Brain microvascular endothelial cell (primary cell): ENCODE results near the gene R3HCC1L.

Experiments
- DNase-seq: peaks from one replicate; pipeline ENCODE4 v3.0.0-alpha.2; 2020
- H3K27ac ChIP-seq: fragments of 250-450 bp; sonication (Bioruptor Pico); 2 replicates; pipeline ENCODE4 v1.5.1; 2020; ENCODE audit warnings: mild to moderate bottlenecking, moderate library complexity
- H3K27me3 ChIP-seq: fragments of 250-450 bp; sonication (Bioruptor Pico); replicated peaks from 2 replicates; pipeline ENCODE4 v1.5.1; 2020; ENCODE audit warnings: mild to moderate bottlenecking
- H3K36me3 ChIP-seq: fragments of 250-450 bp; sonication (Bioruptor Pico); replicated peaks from 2 replicates; pipeline ENCODE4 v1.5.1; 2020; ENCODE audit warnings: mild to moderate bottlenecking
- H3K4me3 ChIP-seq: 2 replicates; pipeline ENCODE4 v1.5.1; 2011; ENCODE audit warnings: low read depth, mild to moderate bottlenecking, control low read depth, low read length, moderate library complexity
- in situ Hi-C: cut with HindIII; loops from 2 replicates; pipeline ENCODE4 v1.10.0; 2017; ENCODE audit warnings: low sequenced_read_pairs, low pct_ligation_motif_present
- TF ChIP-seq, protein P1 (sequence below): IDR thresholded peaks from 2 replicates; pipeline ENCODE4 v1.5.1; 2011; ENCODE audit warnings: low read depth, mild to moderate bottlenecking, moderate library complexity, low read length, control low read depth, inconsistent platforms; ENCODE audit errors: missing control alignments

R3HCC1L gene

DNA sequence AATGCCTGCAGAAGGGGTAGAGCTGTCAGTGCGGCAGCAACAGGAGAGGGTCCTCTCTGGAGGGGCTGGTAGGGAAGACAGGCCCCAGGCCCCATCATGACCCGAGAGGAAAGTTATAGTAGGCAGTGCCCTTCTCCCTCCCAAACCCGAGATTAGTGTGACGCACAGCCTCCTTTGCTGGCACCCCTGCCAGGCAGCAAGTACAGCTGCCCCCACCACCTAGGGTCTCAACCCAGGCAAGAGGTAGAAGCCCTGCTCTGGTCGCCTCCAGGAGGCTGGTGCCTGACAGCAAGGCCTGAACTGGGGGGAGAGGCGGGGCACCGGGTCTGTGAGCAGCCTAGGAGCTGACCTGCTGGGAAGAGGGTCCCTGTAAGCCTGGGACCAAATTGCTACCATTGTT lies 118.0 kb downstream of the R3HCC1L start:
- no peak for DNase-seq
- in situ Hi-C loops = no loop called here
- no peak overlapping the region for H3K27ac ChIP-seq
- peaks cover 13% of the 10 kb centered on the region for H3K36me3 ChIP-seq
- TF ChIP-seq, protein P1, sequence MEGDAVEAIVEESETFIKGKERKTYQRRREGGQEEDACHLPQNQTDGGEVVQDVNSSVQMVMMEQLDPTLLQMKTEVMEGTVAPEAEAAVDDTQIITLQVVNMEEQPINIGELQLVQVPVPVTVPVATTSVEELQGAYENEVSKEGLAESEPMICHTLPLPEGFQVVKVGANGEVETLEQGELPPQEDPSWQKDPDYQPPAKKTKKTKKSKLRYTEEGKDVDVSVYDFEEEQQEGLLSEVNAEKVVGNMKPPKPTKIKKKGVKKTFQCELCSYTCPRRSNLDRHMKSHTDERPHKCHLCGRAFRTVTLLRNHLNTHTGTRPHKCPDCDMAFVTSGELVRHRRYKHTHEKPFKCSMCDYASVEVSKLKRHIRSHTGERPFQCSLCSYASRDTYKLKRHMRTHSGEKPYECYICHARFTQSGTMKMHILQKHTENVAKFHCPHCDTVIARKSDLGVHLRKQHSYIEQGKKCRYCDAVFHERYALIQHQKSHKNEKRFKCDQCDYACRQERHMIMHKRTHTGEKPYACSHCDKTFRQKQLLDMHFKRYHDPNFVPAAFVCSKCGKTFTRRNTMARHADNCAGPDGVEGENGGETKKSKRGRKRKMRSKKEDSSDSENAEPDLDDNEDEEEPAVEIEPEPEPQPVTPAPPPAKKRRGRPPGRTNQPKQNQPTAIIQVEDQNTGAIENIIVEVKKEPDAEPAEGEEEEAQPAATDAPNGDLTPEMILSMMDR = no peak
- no peaks in the 10 kb centered on the region for H3K27me3 ChIP-seq
- no peak overlapping the region for H3K4me3 ChIP-seq

DNA sequence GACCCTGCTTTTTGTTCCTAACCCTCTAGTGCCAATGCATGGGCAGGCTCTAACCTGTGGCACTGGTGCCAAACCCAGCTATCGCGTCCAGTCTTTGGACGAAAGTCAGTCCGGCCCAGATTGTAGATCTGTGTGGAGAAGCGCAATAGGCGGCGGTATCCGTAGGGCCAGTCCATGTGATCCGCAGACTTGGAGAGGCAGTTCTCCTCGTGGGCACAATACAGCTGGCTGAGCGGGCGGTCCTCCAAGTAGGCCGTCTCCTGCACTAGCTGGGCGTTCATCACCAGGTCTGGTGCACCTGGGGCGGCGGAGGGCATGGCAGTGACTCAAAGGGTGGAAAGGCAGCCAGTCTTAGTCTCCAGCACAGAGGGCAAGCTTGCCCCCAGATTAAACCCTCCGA lies 119.0 kb downstream of the R3HCC1L start:
- in situ Hi-C loops = no loop called here
- DNase-seq = no peak
- H3K4me3 ChIP-seq = no peak overlapping the region
- TF ChIP-seq, protein P1 = no peak
- H3K27ac ChIP-seq = no peak overlapping the region
- peaks cover 8% of the 10 kb centered on the region for H3K36me3 ChIP-seq
- no peaks in the 10 kb centered on the region for H3K27me3 ChIP-seq

DNA sequence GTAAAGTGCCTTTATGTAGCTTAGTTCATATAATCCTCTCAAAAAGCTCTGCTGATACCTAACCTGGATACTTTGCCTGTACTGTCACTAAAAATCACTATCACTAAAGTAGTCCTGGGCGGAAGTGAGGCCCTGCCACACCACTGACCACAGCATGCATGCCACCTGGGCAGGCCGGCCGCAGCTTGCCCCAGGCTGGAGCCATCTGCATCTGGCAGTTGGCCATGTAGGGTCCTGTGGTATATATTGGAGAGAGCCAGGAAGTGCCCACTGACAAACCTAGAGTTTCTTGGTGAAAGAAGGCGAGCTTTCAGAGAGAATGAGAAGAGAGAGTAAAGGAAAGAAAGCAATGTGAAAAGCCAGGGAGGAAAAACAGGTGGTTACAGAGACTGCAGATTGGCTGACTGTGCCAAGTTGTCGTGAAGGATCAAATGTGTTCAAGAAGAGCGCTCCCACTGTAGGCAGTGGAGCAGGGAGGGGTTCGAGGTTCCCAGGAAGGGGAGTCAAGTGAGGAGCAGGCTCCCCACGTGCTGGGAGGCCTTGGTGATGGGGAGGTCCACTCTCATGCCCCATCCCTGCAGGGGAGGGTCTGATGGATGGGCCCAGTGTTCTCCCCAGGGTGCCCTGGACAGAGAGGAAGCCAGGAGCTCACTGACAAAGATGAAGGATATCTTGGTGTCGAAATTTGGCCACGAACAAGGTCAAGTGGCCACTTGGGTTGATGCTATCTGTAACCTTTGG lies 119.9 kb downstream of the R3HCC1L start:
- no peak for DNase-seq
- TF ChIP-seq, protein P1 = no peak
- H3K36me3 ChIP-seq = peaks cover 2% of the 10 kb centered on the region
- H3K27ac ChIP-seq = no peak overlapping the region
- in situ Hi-C loops = no loop called here
- H3K4me3 ChIP-seq = no peak overlapping the region
- H3K27me3 ChIP-seq = no peaks in the 10 kb centered on the region

DNA sequence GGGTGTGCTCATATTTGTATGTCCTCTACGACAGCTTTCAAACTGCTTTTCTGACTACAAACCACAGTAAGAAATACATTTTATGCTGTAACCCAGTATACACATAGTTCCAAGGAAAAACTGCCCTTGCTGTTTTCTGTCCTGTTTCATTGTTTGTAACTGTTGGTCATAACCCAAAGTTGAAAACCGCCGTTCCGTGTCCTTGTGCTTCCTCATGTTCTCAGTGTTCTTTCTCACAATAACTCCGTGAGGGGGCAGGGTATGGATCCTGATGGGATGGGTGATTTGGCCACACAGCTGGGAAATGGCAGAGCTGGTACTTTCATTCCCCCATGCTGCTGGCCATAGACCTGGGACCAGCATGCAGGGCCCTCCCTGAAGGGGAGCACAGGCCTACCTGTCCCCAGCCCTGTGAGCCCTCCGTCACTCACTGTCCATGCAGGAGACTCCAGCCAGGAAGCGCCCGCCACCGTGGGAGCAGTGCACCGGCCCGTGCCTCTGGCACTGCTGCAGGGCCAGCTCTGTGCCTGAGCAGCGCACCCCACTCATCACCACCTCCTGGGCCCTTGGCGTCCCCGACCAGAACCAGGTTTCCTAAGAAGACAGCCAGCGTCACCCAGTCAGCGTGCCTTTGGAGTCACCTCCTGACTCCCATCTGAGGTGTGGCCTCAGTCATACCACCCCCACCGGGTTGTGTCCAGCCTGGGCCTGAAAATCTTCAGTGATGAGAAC lies 120.9 kb downstream of the R3HCC1L start:
- DNase-seq = no peak
- Histone ChIP-seq H3K4me3 (no peak overlapping the region), H3K27ac (no peak overlapping the region), H3K27me3 (no peaks in the 10 kb centered on the region), H3K36me3 (peaks cover 2% of the 10 kb centered on the region)
- TF ChIP-seq, protein P1 = no peak
- in situ Hi-C loops = no loop called here

DNA sequence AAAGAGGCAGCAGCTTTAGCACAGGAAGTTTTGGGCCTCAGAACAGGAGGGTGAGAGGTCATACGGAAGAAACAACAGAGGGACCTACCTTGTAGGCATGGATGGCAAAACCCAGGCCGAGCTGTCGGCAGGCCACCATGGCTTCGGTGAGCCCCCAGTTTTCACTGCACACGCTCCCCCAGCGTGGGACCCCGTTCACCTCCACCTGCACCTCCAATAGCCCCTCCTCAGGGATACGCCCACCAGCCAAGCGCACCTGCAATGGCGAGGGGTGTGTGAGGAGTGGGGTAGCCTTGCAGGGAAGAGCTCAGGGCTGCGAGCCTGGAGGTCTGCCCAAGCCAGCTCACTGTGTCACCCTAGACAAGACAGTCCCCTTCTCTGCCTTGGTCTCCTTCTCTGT lies 122.2 kb downstream of the R3HCC1L start:
- Histone ChIP-seq H3K27ac (no peak overlapping the region), H3K36me3 (no peaks in the 10 kb centered on the region), H3K27me3 (no peaks in the 10 kb centered on the region), H3K4me3 (no peak overlapping the region)
- no peak for DNase-seq
- TF ChIP-seq, protein P1 = no peak
- in situ Hi-C loops = no loop called here

DNA sequence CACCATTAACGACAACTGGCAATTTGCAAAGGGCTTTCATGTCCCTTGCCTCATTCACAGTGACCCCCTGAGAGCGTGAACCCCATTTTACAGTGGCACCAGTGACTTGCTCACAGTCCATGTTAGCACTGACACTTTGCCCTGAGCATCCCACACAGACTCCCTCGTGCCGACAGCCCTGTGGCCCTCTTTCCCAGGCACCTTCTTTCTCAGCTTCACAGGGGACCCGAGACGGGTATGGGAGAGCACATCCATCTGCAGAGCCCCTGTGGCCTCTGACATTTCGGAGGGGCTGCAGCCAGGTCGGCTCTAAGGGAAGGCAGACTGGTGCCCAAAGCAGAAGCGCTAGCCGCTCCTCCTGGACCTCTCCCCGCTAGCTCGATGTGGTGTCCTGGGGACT lies 122.7 kb downstream of the R3HCC1L start:
- TF ChIP-seq, protein P1 = no peak
- DNase-seq = no peak
- Histone ChIP-seq H3K27me3 (no peaks in the 10 kb centered on the region), H3K36me3 (no peaks in the 10 kb centered on the region), H3K27ac (no peak overlapping the region), H3K4me3 (no peak overlapping the region)
- in situ Hi-C loops = no loop called here
